ENCODE results near the gene SDCCAG8. TPM values are rescaled to one million over a fixed set of nuclear protein-coding genes. Genes with fewer than 3 reads are reported as not detected.

The SDCCAG8 gene
- total RNA-seq, 2 experiments from 2014 or later, result 18.3 to 21.2 TPM

GRCh38 chr1:243542739-243543415 is 287.0 kb downstream of the SDCCAG8 start:
- Mint-ChIP-seq H3K4me3 (no peak overlapping the region), H3K4me1 (ENCODE audit: low read depth) (no peaks in the 10 kb centered on the region), H3K27ac (no peak overlapping the region), H3K9me3 (no peaks in the 10 kb centered on the region), H3K36me3 (ENCODE audit: low read depth) (peaks cover 63% of the 10 kb centered on the region), H3K27me3 (no peaks in the 10 kb centered on the region)
- Histone ChIP-seq H3K27ac (ENCODE audit: low read depth in 1 of 2, low read length in 2 of 2) (no peak overlapping the region), H3K4me3 (ENCODE audit: low read length) (no peak overlapping the region), H3K27me3 (ENCODE audit: control insufficient read depth in 1 of 2, insufficient read depth in 2 of 2, low read length in 2 of 2) (no peaks in the 10 kb centered on the region), H3K9me3 (ENCODE audit: control insufficient read depth in 1 of 2, insufficient read depth in 1 of 2, low read length in 2 of 2) (no peaks in the 10 kb centered on the region), H3K36me3 (ENCODE audit: insufficient read depth, low read length) (peaks cover 19% of the 10 kb centered on the region), H3K4me1 (ENCODE audit: insufficient read depth, low read length) (no peaks in the 10 kb centered on the region)
- ATAC-seq (ENCODE audit: poor library complexity) (no peak), DNase-seq (no peak)
- intact Hi-C loops (cut with DNase I, micrococcal nuclease), result no loop called here
- ChIA-PET CTCF (interaction anchor here (0.9 kb wide), 1 partner anchor 10 kb away, joined by 3 read pairs; no protein-coding TSS in a partner anchor), POLR2A (no interaction called here)
- no peak for TF ChIP-seq CTCF (IDR thresholded peaks at IDR 0.05)

GRCh38 chr1:243543501-243543900 is 287.7 kb downstream of the SDCCAG8 start:
- Histone ChIP-seq H3K36me3 (ENCODE audit: insufficient read depth, low read length) (peaks cover 19% of the 10 kb centered on the region), H3K27me3 (ENCODE audit: control insufficient read depth in 1 of 2, insufficient read depth in 2 of 2, low read length in 2 of 2) (no peaks in the 10 kb centered on the region), H3K4me3 (ENCODE audit: low read length) (no peak overlapping the region), H3K9me3 (ENCODE audit: control insufficient read depth in 1 of 2, insufficient read depth in 1 of 2, low read length in 2 of 2) (no peaks in the 10 kb centered on the region), H3K27ac (ENCODE audit: low read depth in 1 of 2, low read length in 2 of 2) (no peak overlapping the region), H3K4me1 (ENCODE audit: insufficient read depth, low read length) (no peaks in the 10 kb centered on the region)
- H3K27ac Mint-ChIP-seq, result no peak overlapping the region
- intact Hi-C loops (cut with DNase I, micrococcal nuclease), result no loop called here
- ATAC-seq (ENCODE audit: poor library complexity), result no peak
- ChIA-PET CTCF (no interaction called here), POLR2A (no interaction called here)
- no peaks in the 10 kb centered on the region for H3K9me3 Mint-ChIP-seq
- DNase-seq, result no peak
- no peaks in the 10 kb centered on the region for H3K4me1 Mint-ChIP-seq (ENCODE audit: low read depth)
- TF ChIP-seq CTCF (IDR thresholded peaks at IDR 0.05), result no peak
- H3K27me3 Mint-ChIP-seq, result no peaks in the 10 kb centered on the region
- H3K36me3 Mint-ChIP-seq (ENCODE audit: low read depth), result peaks cover 59% of the 10 kb centered on the region
- H3K4me3 Mint-ChIP-seq, result no peak overlapping the region

DNA sequence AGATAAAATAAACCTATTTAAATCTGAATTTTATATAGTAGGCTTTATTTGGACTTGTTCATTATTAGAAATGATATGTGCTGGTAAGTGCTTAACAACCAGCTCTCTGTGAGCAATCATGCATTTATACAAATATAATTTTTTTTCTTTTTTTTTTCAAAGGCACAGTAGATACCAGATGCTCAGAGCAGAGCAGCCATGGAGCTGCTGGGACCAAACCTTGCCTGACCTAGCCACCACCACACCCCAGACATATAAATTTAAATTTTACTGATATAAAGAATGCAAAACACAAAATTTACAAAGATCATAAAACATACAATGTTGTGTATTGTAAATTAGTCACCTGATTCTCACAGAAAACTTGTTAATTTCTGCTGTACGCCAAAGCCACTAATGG is 290.6 kb downstream of the SDCCAG8 start:
- H3K36me3 ChIP-seq (ENCODE audit: insufficient read depth, low read length), result peaks cover 20% of the 10 kb centered on the region
- Mint-ChIP-seq H3K36me3 (ENCODE audit: low read depth) (peaks cover 65% of the 10 kb centered on the region), H3K27me3 (no peaks in the 10 kb centered on the region), H3K9me3 (no peaks in the 10 kb centered on the region), H3K27ac (no peak overlapping the region), H3K4me1 (ENCODE audit: low read depth) (no peaks in the 10 kb centered on the region), H3K4me3 (no peak overlapping the region)
- H3K4me1 ChIP-seq (ENCODE audit: insufficient read depth, low read length), result no peaks in the 10 kb centered on the region
- ATAC-seq (ENCODE audit: poor library complexity) (no peak), DNase-seq (no peak)
- POLR2A ChIA-PET, result no interaction called here
- intact Hi-C loops (cut with DNase I, micrococcal nuclease), result no loop called here
- H3K27ac ChIP-seq (ENCODE audit: low read depth in 1 of 2, low read length in 2 of 2), result no peak overlapping the region
- no peak for TF ChIP-seq CTCF (IDR thresholded peaks at IDR 0.05)
- H3K9me3 ChIP-seq (ENCODE audit: control insufficient read depth in 1 of 2, insufficient read depth in 1 of 2, low read length in 2 of 2), result no peaks in the 10 kb centered on the region
- CTCF ChIA-PET, result no interaction called here
- no peaks in the 10 kb centered on the region for H3K27me3 ChIP-seq (ENCODE audit: control insufficient read depth in 1 of 2, insufficient read depth in 2 of 2, low read length in 2 of 2)
- H3K4me3 ChIP-seq (ENCODE audit: low read length), result no peak overlapping the region

Data from CD4-positive, alpha-beta T cell (primary cell).